Coronary artery (tissue), 2 donors: ENCODE results near the gene STXBP1.

Experiments
- DNase-seq: peaks from one replicate; pipeline ENCODE4 v3.0.0-alpha.2; 2017; ENCODE audit warnings: low spot score
- H3K27ac ChIP-seq, 2 donors: fragments of 200-600 bp; sonication (generic); one replicate each; pipeline ENCODE4 v1.5.1; 2016 to 2019
- H3K4me3 ChIP-seq: fragments of 200-600 bp; sonication (generic); 2 replicates; pipeline ENCODE4 v1.5.1; 2016; ENCODE audit warnings: mild to moderate bottlenecking, moderate library complexity
- TF ChIP-seq, protein P1 (sequence below): fragments of 200-600 bp; sonication (generic); IDR thresholded peaks from one replicate; pipeline ENCODE4 v1.5.1; 2019; ENCODE audit warnings: antibody characterized with exemption

STXBP1 gene

DNA sequence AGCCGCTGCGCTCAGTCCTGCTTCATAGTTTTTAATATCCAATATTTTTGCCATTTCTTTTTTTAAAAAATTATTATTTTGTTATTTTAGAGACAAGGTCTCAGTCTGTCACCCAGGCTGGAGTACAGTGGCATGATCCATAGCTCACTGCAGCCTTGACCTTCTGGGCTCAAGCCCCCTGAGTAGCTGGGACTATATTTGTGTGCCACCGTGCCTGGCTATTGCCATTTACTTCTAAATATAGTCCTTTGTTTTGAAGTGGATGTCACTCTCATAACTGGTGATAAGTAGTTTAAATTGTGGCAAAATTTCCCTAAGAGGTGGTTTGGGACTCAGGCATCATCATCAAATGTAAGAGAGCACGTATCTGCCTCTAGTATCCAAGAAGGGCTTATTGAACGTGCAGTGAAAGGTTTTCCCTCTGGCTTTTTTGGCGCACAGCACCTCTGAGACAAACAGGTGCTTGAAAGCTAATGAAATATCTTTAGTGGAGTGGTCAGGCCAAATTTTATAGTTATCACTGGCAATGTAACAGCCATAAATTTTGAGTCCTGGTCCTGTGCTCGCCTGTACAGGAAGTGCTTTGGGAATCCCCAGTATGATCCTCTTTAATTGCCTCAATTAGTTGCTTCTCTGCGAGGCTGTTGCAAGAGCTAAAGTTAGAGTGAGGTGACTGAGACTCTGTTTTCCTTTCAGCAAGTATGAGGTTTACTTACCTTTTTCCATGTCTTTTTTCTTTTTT, 14.8 kb downstream of the STXBP1 start:
- Histone ChIP-seq H3K4me3 (no peak overlapping the region), H3K27ac (no peak overlapping the region)
- no peak for DNase-seq
- TF ChIP-seq, protein P1, sequence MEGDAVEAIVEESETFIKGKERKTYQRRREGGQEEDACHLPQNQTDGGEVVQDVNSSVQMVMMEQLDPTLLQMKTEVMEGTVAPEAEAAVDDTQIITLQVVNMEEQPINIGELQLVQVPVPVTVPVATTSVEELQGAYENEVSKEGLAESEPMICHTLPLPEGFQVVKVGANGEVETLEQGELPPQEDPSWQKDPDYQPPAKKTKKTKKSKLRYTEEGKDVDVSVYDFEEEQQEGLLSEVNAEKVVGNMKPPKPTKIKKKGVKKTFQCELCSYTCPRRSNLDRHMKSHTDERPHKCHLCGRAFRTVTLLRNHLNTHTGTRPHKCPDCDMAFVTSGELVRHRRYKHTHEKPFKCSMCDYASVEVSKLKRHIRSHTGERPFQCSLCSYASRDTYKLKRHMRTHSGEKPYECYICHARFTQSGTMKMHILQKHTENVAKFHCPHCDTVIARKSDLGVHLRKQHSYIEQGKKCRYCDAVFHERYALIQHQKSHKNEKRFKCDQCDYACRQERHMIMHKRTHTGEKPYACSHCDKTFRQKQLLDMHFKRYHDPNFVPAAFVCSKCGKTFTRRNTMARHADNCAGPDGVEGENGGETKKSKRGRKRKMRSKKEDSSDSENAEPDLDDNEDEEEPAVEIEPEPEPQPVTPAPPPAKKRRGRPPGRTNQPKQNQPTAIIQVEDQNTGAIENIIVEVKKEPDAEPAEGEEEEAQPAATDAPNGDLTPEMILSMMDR = no peak

DNA sequence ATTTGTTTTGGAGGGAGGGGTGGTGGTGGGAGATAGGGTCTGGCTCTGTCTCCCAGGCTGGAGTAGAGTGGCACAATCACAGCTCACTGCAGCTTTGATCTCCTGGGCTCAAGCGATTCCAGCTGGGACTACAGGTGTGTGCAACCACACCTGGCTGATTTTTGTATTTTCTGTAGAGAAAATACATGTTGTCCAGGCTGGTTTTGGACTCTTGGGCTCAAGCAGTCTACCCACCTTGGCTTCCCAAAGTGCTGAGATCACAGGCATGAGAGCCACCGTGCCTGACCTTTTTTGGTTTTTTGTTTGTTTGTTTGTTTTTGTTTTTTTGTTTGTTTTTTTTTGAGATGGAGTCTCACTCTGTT, 15.4 kb downstream of the STXBP1 start:
- no peak overlapping the region for H3K4me3 ChIP-seq
- TF ChIP-seq, protein P1 = no peak
- H3K27ac ChIP-seq = no peak overlapping the region
- DNase-seq = no peak

DNA sequence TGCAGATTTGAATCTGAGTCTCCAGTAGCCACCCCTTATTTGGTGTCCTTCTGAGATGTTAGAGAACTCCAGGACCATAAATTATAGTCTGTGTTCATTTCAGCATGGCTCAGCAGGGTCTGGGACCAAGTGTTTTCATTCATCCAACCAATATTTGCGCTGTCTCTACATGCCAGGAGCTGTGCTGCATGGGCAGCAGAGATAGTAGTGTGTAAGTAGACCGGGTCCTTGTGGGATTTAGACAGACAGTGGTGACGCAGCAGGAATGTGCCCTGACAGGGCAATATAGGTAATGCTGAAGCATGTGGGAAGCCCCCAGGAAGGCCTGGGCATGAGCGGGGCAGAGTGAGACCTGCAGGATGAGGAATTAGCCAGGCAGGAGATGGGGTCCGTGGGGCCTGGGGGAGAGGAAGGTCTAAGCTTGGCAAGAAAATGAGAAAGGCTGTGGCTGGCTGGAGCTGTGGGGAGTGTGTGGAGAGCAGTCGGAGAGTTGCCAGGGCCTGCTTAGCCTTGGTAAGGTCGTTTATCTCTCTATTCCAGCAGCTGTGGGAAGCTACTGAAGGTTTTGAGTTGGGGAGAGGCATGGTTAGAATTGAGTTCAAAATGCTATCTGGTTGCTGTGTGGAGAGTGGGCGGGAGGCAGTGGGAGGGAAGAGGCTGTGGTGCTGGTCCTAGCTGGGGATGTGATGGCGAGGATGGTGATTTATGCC, 16.8 kb downstream of the STXBP1 start:
- no peak overlapping the region for H3K27ac ChIP-seq

DNA sequence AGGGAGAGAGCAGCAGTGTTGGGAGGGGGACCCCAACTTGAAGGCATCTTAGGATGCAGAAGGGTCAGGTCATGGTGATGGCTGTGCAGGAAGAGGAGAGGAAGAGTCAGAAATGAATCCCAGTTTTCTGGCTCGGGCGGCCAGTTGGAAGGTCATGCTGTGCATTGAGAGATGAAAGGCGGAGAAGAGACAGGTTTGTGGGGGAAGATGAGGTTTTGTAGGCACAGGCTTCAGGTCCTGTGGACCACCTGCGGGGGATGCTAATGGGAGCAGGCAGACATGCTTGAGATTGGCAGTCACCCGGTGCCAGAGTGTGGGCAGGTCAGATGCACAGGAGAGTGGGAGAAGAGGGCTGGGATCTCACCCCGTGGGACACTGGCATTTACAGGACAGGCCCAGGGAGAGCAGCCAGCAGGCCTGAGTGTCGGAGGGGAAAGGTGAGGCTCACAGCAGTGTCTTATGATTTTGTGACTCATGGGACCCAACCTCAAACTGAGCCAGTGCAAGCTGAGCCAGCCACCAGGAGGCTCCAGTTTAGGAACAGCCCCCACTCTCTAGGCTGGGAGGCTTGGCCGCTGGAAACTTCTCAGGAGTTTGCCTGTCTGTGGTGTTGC, 17.5 kb downstream of the STXBP1 start:
- TF ChIP-seq, protein P1 = no peak
- no peak overlapping the region for H3K27ac ChIP-seq
- H3K4me3 ChIP-seq = no peak overlapping the region
- no peak for DNase-seq

More for the DNA sequence above, 16.8 kb downstream of the STXBP1 start:
- no peak for DNase-seq
- H3K4me3 ChIP-seq = no peak overlapping the region
- TF ChIP-seq, protein P1 = no peak

DNA sequence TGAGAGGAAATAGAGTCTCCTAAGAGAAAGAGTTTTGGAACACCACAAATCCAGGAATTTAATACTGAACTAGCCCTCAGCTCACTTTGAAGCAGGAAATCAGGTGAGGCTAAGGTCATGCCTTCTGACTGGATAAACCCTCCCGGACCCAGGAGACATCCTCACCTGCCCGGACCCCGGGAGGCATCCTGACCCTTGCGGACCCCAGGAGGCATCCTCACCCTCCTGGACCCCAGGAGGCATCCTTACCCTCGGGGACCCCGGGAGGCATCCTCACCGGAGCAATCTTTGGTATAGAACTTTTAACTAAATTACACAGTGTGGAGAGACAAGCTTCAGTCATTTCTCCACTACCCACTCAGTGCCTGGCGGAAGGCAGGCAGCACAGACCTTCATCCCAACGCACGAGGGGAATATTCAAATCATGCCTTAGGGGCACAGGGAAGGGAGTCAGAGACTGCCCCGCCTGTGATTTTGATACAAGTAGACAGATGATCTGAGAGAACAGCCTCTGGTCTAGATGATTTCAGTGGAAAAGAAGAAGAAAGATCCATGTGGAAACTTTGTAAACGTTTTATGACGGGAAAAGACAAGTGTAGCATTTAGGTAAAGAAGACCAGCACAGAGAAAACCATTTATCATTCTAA, 21.3 kb downstream of the STXBP1 start:
- TF ChIP-seq, protein P1 = no peak
- Histone ChIP-seq H3K27ac (peak overlapping the region in 1 of 2 donors; percentile 19), H3K4me3 (no peak overlapping the region)
- no peak for DNase-seq

DNA sequence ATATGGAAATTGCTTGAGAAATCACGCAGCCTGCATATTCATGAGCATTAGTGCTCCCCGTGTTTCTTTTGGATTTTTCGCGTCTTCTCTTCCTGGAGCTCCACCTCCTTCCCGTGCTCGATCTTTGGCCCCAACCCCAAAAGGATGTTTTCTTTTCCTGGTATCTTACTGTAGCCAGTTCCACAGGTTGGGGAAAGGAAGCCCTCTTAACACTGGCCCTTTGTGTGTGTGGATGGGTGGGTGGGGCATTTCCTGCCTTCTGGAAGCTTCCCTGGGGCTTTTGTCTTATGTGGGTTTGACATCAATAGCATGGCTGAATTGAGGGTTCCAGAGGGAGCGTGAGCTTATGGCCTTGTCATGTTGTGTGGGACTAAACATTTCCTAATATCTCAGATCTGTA, 21.9 kb downstream of the STXBP1 start:
- H3K4me3 ChIP-seq = no peak overlapping the region
- no peak for DNase-seq
- H3K27ac ChIP-seq = peak overlapping the region in 1 of 2 donors; percentile 19
- TF ChIP-seq, protein P1 = no peak
